ENCODE results near the gene PRPF40A. TPM values are rescaled to one million over a fixed set of nuclear protein-coding genes. Genes with fewer than 3 reads are reported as not detected.
A peak's percentile ranks its signal among the peaks of the same experiment; 100 is the strongest.

Gene PRPF40A
- total RNA-seq, 1 donor from 2014 or later = 74.6 TPM

DNA sequence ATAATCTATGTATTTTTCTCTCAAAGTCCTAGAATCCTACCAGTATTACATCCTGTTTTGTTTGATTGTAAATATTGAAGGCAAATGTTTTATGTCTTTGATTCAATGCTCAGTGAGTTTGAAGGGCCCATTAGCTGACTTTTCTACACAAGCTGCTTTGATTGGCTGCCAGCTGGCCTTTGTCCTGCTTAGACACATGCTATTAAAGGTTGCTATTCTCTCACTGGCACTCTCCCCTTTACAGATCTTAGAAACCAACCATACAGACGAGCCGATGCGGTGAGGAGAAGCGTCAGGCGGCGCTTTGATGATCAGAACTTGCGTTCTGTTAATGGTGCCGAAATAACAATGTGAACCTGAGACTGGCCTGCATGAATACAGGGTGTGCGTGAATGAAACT, 69.7 kb downstream of the PRPF40A start:
- no peaks in the 10 kb centered on the region for H3K9me3 ChIP-seq
- H3K4me1 ChIP-seq = peaks cover 35% of the 10 kb centered on the region
- no peaks in the 10 kb centered on the region for H3K27me3 ChIP-seq
- no peak overlapping the region for H3K4me3 ChIP-seq
- H3K27ac ChIP-seq = peak overlapping the region; percentile 2
- no peak for TF ChIP-seq POLR2AphosphoS5 (IDR thresholded peaks at IDR 0.05; ENCODE audit: insufficient read depth in 1 of 2, low read depth in 1 of 2)
- no peak for TF ChIP-seq POLR2A (IDR thresholded peaks at IDR 0.05)
- TF ChIP-seq, protein P1, sequence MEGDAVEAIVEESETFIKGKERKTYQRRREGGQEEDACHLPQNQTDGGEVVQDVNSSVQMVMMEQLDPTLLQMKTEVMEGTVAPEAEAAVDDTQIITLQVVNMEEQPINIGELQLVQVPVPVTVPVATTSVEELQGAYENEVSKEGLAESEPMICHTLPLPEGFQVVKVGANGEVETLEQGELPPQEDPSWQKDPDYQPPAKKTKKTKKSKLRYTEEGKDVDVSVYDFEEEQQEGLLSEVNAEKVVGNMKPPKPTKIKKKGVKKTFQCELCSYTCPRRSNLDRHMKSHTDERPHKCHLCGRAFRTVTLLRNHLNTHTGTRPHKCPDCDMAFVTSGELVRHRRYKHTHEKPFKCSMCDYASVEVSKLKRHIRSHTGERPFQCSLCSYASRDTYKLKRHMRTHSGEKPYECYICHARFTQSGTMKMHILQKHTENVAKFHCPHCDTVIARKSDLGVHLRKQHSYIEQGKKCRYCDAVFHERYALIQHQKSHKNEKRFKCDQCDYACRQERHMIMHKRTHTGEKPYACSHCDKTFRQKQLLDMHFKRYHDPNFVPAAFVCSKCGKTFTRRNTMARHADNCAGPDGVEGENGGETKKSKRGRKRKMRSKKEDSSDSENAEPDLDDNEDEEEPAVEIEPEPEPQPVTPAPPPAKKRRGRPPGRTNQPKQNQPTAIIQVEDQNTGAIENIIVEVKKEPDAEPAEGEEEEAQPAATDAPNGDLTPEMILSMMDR (IDR thresholded peaks at IDR 0.05) = no peak
- H3K36me3 ChIP-seq = peaks cover 0 to under 1% of the 10 kb centered on the region in 2 donors
- no peak for DNase-seq (ENCODE audit: extremely low spot score in 2 of 2)
- intact Hi-C loops (cut with DNase I) = no loop called here

DNA sequence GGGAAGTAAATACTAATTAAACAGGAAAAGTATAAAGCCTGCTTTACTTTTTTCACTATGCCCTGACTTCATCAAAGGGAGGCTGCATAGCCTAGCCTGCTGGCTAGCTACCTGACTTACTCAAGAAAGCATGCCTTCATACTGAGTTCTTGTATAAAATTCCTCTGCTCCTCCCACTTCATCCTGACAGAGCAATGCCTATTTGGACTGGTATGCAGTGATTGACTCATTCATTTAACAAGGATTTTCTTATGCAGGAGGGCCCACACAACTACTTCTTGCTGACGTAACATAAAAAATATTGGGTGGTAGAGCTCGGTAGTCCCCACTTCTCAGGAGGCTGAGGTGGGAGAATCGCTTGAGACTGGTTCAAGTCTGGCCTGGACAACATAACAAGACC, 70.5 kb downstream of the PRPF40A start:
- TF ChIP-seq, protein P1 (IDR thresholded peaks at IDR 0.05) = no peak
- TF ChIP-seq POLR2A (IDR thresholded peaks at IDR 0.05) = no peak
- no peak for TF ChIP-seq POLR2AphosphoS5 (IDR thresholded peaks at IDR 0.05; ENCODE audit: insufficient read depth in 1 of 2, low read depth in 1 of 2)
- Histone ChIP-seq H3K36me3 (peaks cover 0 to 6% of the 10 kb centered on the region in 2 donors), H3K27me3 (no peaks in the 10 kb centered on the region), H3K4me1 (peaks cover 35% of the 10 kb centered on the region), H3K9me3 (no peaks in the 10 kb centered on the region), H3K4me3 (no peak overlapping the region), H3K27ac (no peak overlapping the region)
- DNase-seq (ENCODE audit: extremely low spot score in 2 of 2) = no peak
- intact Hi-C loops (cut with DNase I) = no loop called here

DNA sequence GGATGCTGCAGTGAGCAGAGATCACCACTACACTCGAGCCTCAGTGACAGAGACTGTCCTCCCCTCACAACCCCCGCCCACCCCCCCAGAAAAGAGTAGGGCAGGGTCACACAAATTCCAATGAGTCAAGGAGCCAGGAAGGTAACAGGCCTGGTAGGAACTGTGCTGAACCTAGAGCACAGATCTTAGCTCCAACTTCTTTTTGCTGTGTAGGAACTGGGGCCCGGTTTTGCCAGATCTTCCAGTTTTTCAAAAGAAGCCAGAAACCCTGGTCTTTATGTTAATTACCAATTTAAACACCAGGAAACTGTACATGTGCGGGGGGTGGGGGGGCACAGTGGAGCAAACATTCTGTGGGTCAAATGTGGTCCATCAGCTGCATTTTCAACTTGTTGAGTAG, 71.0 kb downstream of the PRPF40A start:
- Histone ChIP-seq H3K36me3 (peaks cover 0 to 10% of the 10 kb centered on the region in 2 donors), H3K4me3 (no peak overlapping the region)
- TF ChIP-seq POLR2A (IDR thresholded peaks at IDR 0.05) (no peak), POLR2AphosphoS5 (IDR thresholded peaks at IDR 0.05; ENCODE audit: insufficient read depth in 1 of 2, low read depth in 1 of 2) (no peak)
- TF ChIP-seq, protein P1 (IDR thresholded peaks at IDR 0.05) = no peak

DNA sequence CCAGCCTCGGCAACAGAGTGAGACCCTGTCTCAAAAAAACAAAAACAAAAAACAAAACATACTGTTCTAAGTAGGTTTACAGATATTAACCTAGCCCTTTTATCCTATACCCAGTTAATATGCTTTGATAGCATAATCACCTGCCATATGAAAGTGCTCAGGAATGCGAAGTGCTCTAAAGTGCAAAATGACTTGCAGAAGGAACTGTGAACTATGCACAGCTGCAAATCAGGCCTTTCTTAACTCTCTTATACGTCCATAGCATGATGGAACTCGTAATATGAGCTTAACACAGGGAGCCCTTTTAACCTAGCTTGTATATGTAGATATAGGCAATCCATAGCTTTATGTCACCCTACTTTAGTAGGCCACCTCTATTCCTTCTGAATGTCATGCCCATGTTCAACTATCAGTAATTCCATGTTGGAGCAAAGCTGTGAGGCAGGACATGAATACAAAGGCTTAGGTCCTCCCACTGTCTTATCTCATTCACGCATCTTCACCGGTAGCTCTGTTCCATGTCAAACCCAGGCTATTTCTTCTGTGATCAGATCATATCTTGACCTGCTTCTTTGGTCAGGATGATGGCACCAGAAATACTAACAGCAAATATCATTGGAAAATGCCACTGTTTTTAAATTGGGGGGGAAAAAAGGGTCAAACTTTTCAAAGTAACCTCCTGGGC, 72.9 kb downstream of the PRPF40A start:
- Histone ChIP-seq H3K9me3 (no peaks in the 10 kb centered on the region), H3K4me1 (peaks cover 35% of the 10 kb centered on the region), H3K27me3 (no peaks in the 10 kb centered on the region), H3K36me3 (peaks cover 0 to 29% of the 10 kb centered on the region in 2 donors), H3K4me3 (no peak overlapping the region), H3K27ac (no peak overlapping the region)
- TF ChIP-seq POLR2A (IDR thresholded peaks at IDR 0.05) (no peak), POLR2AphosphoS5 (IDR thresholded peaks at IDR 0.05; ENCODE audit: insufficient read depth in 1 of 2, low read depth in 1 of 2) (no peak)
- TF ChIP-seq, protein P1 (IDR thresholded peaks at IDR 0.05) = no peak
- DNase-seq (ENCODE audit: extremely low spot score in 2 of 2) = no peak
- intact Hi-C loops (cut with DNase I) = no loop called here

More for the DNA sequence above, 71.0 kb downstream of the PRPF40A start:
- no peaks in the 10 kb centered on the region for H3K27me3 ChIP-seq
- H3K9me3 ChIP-seq = no peaks in the 10 kb centered on the region
- H3K4me1 ChIP-seq = peaks cover 35% of the 10 kb centered on the region
- H3K27ac ChIP-seq = no peak overlapping the region
- no peak for DNase-seq (ENCODE audit: extremely low spot score in 2 of 2)
- intact Hi-C loops (cut with DNase I) = no loop called here

DNA sequence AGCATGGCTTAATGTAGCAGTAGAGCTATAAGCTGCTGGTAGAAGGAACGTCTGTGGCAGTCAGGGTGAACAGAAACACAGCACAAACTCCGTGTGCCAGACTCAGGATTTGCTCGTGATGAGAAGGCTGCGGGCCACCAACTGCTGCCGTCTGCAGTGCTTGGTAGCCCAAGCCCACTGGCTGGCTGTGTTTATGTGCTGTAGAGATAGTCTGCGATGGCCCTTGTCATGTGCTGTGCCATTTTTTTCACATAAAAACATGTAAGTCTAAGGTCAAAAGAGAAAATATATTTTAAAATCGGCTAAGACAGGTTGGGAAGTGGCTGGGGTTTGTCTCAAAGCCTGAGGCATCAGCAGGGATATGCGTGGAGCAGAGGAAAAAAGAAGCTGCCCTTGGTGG, 78.7 kb downstream of the PRPF40A start:
- H3K36me3 ChIP-seq = peaks cover 0 to 38% of the 10 kb centered on the region in 2 donors
- intact Hi-C loops (cut with DNase I) = loop anchor here (5.0 kb wide), 1 partner anchor 446 kb away; no protein-coding TSS in a partner anchor

More for the DNA sequence above, 78.7 kb downstream of the PRPF40A start:
- H3K4me1 ChIP-seq = no peaks in the 10 kb centered on the region
- TF ChIP-seq POLR2AphosphoS5 (IDR thresholded peaks at IDR 0.05; ENCODE audit: insufficient read depth in 1 of 2, low read depth in 1 of 2) (no peak), POLR2A (IDR thresholded peaks at IDR 0.05) (no peak)
- TF ChIP-seq, protein P1 (IDR thresholded peaks at IDR 0.05) = no peak
- no peak for DNase-seq (ENCODE audit: extremely low spot score in 2 of 2)
- no peaks in the 10 kb centered on the region for H3K9me3 ChIP-seq
- no peak overlapping the region for H3K4me3 ChIP-seq
- H3K27me3 ChIP-seq = no peaks in the 10 kb centered on the region
- H3K27ac ChIP-seq = no peak overlapping the region
